DMS 273 (cell line): ENCODE measurements around the gene ZMIZ1.

Experiments
- DNase-seq: peaks from one replicate; lab custom pipeline; 2025; ENCODE audit not compliant: unreplicated experiment; lab: John Stamatoyannopoulos, UW

ZMIZ1 gene

GRCh38 chr10:79299397-79300241 is 230.9 kb downstream of the ZMIZ1 start:
- DNase-seq, result no peak

GRCh38 chr10:79300711-79301110 is 231.9 kb downstream of the ZMIZ1 start:
- DNase-seq, result no peak

GRCh38 chr10:79301754-79302530 is 233.2 kb downstream of the ZMIZ1 start:
- no peak for DNase-seq

DNA sequence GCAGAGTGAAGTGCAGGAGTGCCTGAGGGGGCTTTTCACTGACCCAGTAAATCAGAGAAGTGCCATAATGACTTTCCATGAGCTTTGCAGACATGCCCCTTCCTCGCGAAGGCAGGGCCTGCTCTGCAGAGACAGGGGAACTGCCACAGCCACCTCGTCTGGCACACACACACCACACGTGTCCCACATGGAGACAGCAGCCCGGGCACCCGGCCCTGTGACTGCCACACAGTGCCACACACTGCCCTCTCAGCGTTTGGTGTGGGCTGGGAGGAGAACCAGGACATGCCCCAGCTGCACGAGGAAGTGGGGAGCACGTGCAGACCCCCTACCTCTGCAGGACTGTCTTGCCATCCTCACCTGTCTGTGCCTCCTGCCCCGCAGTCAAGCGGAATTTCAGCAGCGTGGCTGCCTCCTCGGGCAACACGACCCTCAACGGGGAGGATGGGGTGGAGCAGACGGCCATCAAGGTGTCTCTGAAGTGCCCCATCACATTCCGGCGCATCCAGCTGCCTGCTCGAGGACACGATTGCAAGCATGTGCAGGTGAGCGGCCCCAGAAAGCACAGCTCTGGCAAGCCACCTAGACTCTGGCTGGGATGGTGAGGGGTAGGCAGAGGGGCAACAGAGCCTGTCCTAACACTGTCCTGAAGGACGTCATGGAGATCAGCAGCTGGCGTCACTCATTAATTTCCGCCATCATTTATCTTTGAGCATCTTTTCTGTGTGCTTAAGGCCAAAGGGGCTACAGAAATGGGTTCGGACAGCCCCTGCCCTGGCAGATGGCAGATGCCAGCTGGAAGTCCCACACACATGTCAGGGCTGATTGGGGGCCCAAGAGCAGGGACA is 235.1 kb downstream of the ZMIZ1 start:
- DNase-seq, result no peak

DNA sequence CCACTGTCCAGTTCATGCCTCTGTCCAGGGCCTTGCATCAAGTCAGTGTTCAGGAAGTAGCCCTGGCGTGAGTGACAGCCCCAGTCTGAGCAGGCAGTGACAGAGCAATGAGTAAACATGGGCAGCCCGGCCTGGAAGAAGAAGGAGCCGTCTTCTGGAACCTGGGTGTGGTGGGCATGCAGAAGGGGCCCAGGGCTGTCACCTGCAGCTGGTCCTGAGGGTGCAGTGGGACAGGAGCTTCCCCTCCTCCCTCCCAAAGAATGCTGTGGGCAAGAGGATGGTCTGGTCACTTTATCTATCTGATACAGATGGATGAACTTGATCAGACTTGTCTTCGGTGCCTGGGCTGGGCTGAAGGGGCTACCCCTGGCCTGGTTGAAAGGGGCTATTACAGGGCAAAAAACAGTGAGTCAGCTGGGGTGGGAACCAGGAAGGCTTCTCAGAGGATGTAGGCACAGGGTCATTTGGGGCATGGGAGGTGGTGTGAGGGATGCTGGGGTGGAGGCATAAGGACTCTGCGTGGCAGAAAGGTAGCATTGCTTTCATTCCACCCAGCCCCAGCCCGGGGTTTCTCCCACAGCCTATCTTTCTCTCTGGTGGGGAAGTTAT is 235.8 kb downstream of the ZMIZ1 start:
- DNase-seq, result no peak

GRCh38 chr10:79305515-79305914 is 236.7 kb downstream of the ZMIZ1 start:
- DNase-seq, result no peak

DNA sequence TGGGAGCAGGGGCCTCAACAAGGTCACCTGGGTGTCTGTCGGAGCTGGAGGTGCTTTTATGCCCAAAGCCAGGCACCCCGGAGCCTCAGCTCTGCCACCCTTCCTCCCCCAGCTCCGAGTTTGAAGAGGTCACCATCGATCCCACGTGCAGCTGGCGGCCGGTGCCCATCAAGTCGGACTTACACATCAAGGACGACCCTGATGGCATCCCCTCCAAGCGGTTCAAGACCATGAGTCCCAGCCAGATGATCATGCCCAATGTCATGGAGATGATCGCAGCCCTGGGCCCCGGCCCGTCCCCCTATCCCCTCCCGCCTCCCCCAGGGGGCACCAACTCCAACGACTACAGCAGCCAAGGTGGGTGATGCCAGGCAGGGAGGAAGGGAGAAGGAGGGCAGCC is 237.2 kb downstream of the ZMIZ1 start:
- no peak for DNase-seq

DNA sequence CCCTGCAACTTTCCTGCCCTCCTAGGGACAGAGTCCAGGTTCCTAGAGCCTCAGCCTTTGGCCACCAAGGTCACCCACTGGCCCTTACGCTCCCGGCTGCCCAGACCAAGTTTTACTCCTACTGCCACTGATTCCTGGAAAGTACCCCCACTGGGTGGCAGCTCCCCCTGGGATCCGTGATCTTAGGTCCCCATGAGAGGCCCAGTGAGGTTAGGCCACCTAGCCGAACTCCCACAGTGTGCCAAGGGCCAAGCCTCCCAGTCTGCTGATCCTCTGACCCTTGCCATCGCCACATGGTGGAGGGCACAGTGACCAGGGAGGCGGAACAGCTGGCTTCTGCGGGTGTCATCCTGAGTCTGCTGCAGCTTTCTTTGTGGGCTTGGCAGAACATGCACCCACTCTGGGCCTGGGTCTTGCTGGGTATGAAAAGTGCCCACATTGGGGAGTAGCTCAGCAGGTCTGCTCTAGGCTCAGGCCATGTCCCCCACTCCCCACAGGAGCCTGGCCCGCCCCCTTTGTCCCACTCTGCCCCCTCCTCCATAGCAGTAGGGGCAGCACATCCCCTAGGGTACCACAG is 238.0 kb downstream of the ZMIZ1 start:
- DNase-seq, result no peak

GRCh38 chr10:79308016-79308415 is 239.2 kb downstream of the ZMIZ1 start:
- DNase-seq, result no peak

DNA sequence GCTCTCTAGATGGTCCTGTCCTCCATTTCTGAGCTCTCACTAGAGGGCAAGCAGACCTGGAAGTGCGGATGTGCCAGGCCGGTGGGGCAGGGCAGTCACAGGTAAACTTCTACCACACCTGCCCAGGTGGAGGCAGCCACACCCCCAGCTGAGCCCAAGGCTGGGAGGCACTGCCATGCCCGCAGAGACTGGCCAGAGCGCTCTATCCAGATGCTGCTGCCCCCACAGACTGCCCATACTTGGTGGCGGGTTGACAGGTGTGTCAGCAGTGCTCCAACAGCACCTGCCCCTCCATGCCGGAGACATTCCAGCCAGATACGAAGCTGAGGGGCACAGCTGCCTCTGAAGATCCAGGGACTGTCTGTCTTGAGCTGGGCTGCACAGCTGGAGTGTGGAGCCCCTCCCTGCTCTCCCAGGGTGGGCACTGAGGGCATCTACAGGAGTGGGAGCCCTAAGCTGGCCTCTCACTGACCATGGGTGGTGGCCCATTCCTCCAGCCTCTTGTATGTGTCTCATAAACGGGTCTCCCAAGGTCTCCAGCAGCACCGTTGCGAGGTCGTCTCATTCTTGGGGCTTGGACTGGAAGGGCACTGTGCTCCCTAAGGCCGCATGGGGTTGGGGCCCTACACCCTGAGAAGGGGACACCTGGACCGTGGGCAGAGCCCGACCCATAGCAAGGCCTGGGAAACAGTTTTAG is 240.4 kb downstream of the ZMIZ1 start:
- no peak for DNase-seq

DNA sequence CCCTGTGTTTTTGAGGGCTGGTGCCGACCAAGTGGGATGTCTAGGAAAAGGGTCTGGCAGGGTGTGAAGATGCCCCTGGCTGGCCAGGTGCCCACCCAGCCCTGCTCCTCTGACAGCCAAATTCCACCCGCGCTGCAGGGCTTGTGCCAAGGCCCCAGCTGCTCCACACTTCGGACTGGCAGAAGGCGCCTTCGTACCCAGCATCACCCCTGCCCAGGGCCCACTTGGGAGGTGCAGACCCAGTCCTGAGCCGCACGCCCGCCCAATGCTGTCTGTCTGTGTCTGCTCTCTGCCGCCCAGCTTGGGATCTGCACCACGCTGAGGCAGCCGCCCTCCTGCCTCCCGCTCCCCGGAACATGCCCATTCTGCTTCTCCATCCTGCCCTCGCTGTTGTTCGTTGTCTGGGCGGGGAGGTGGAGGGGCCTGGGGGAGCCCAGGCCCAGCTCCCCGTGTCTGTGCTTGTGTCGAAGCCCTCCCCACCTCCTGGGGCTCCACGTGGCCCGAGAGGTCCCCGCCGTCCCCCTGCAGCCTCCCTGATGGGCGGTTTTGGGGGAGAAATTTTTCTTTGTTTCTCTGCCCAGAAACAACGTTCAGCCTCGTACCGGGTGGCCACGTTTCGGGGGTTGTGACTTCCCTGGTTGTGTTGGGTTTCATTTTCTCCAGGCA is 241.6 kb downstream of the ZMIZ1 start:
- peak; percentile 35 for DNase-seq

GRCh38 chr10:79310911-79311573 is 242.3 kb downstream of the ZMIZ1 start:
- DNase-seq, result peak; percentile 23

- DNase-seq, result peak; percentile 38
Measured at GRCh38 chr10:79311581-79312407, 243.0 kb downstream of the ZMIZ1 start.

GRCh38 chr10:79312601-79313187 is 243.9 kb downstream of the ZMIZ1 start:
- no peak for DNase-seq

GRCh38 chr10:79313320-79313719 is 244.6 kb downstream of the ZMIZ1 start:
- DNase-seq, result no peak

DNA sequence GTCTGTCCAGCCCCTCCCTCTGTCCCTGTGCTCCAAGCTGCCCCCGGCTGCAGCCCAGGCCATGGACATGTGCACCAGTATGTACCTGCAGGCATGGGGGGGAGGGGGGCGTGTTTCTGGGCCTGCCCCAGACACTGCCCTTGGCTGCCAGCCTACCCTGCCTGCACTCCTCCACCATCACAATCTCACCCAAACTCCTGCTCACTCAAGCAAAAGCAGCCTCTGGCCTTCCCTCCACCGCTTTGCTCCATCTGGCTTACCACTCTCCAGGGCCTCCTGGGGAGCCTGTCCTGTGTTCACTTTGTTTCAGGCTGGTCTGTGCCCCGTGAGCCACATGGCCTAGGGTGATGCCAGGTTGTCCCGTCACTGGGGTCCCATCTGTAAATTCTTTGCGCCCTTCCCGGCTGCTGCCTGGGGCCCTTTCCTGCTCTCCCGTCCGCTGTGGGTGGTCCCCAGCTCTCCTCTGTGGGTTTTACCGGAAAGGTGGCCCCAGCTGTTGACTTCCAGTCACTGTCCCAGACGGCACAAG is 245.2 kb downstream of the ZMIZ1 start:
- DNase-seq, result peak; percentile 92
